ENCODE measurements around the gene CMIP.

- TF ChIP-seq CTCF (IDR thresholded peaks at IDR 0.05) (no peak), POLR2AphosphoS5 (IDR thresholded peaks at IDR 0.05) (no peak), POLR2A (IDR thresholded peaks at IDR 0.05) (no peak)
Measured at GRCh38 chr16:81641395-81642106, 196.9 kb downstream of the CMIP start.
